Measurements from ENCODE around the gene FBXL15.

The FBXL15 gene

DNA sequence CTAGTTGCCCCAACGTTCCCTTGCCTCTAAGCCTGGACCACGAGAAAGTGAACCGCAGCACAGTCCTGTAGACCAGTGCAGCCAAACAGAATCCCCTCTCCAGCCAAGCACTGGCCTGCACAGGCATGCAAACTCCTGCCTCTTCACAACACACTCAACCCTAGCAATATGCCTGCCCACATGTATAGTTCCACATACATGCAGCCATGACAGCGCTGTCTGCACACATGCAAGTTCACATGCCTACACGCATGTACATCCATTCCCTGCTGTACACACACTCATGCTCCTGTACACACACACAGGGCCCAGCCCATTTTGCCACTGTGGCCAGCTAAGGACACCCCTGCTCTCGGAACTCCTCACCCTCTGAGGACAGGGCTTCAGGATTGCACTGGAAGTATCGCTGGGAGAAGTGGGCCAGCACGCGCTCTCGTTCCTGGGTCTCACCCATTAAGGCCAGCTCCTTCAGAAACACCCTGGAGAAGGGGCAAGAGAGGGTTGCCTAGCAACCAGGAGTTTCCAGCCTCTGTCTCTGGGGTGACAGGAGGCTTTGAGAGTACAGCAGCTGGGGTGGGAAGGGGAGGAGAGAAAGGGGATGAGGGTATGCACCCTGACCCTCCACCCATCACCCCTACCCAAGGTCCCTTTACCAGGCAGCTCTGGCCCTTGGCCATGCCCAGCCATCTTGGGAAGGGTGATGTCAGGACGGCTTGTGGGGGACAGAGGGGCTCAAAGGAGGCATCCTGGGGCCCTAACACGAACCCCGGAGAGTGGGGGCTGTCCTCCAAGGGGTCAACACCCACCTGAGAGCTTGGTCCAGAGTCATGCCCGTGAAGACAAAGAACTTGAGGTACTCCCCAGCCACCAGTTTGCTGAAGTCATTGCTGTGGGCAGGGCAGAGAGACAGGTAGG, 9.0 kb upstream of the FBXL15 start:
- H3K4me3 ChIP-seq (ENCODE audit: low read depth, low read length): no peak overlapping the region
- TF ChIP-seq, protein P1, sequence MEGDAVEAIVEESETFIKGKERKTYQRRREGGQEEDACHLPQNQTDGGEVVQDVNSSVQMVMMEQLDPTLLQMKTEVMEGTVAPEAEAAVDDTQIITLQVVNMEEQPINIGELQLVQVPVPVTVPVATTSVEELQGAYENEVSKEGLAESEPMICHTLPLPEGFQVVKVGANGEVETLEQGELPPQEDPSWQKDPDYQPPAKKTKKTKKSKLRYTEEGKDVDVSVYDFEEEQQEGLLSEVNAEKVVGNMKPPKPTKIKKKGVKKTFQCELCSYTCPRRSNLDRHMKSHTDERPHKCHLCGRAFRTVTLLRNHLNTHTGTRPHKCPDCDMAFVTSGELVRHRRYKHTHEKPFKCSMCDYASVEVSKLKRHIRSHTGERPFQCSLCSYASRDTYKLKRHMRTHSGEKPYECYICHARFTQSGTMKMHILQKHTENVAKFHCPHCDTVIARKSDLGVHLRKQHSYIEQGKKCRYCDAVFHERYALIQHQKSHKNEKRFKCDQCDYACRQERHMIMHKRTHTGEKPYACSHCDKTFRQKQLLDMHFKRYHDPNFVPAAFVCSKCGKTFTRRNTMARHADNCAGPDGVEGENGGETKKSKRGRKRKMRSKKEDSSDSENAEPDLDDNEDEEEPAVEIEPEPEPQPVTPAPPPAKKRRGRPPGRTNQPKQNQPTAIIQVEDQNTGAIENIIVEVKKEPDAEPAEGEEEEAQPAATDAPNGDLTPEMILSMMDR (IDR thresholded peaks at IDR 0.05; ENCODE audit: control insufficient read depth, extremely low read depth, insufficient read depth): no peak
- DNase-seq (ENCODE audit: low read depth): no peak

DNA sequence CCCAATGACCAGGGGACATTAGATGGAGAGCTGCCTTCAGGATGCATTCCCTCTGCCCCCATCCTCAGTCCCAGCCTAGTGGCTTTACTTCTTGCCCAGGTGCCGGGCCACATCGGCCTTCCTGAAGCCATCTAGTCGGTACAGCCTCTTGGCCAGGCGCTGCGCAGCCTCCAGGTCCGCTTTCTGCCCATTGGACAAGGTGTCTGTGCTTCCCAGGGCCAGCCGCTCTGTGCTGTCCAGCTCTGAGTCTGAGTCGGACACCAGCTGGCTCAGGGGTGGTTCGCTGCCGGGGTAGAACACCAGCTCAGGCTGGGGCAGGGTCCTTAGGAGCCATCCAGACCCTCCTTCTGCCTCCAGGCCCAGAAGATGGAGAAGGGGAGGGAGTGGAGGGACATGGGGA, 8.3 kb upstream of the FBXL15 start:
- H3K4me3 ChIP-seq (ENCODE audit: low read depth, low read length): no peak overlapping the region
- DNase-seq (ENCODE audit: low read depth): no peak
- TF ChIP-seq, protein P1 (IDR thresholded peaks at IDR 0.05; ENCODE audit: control insufficient read depth, extremely low read depth, insufficient read depth): no peak

DNA sequence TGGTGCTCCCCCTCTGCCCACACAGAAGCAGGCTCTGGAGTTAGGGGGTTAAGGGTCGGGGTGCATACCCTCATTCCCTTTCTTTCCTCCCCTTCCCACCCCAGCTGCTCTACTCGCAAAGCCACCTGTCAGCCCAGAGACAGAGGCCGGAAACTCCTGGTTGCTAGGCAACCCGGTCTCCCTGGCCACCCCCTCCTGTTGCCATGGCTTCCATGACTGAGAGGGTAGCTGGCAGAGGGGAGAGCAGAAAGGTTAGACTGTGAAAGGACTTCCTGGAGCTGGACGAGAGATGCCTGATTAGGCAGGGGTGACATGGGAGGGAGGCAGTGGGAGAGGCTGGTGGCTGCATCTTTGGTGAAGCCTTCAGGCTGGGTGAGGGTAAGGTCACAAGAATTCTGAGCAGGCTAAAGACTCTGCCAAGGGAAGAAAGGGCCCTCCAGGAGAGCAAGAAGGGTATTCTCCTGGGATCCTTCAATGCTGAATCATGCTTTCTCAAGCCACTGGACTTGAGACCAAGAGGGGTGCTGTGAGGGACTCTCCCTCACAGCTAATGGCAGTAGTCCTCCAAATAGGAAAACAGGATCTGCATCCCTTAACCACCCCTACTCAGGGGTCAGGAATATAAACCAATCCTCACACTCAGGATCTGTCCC, 7.5 kb upstream of the FBXL15 start:
- TF ChIP-seq, protein P1 (IDR thresholded peaks at IDR 0.05; ENCODE audit: control insufficient read depth, extremely low read depth, insufficient read depth): no peak
- no peak for DNase-seq (ENCODE audit: low read depth)

DNA sequence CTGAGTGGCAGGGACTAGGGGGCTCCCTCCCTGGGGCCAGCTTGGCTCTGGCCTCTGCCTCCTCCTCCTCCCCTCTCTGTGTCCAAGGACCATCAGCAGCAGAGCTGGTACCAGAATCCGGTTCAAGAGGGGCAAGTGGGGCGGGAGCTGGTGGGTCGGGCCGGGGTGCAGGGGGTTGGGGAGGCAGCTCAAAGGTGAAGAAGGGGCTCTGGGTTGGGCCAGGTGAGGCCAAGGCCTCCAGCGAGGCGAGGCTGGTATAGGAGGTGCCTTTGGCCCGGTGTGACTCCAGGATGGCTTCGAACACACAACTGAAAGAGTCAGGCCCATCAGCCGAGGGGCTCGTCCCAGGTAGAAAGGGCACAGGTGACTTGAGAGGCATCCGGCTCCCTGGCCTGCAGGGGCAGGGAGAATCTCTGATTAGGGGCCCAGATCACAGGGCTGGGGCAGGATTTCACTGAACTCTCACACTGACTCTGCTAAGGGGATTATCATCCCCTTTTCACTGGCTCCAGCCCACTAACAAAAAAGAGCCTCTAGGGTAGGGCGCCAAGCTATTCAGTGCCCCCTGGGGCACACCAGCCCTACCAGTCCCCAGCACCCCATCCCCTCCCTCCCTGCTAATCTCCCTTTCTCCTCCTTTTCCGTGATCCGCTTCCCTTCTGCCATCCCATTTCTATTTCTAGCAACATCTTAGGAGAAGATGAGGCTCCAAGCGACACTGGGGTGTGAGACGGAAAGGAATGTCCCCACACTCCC, 6.7 kb upstream of the FBXL15 start:
- H3K4me3 ChIP-seq (ENCODE audit: low read depth, low read length): no peak overlapping the region
- TF ChIP-seq, protein P1 (IDR thresholded peaks at IDR 0.05; ENCODE audit: control insufficient read depth, extremely low read depth, insufficient read depth): no peak
- DNase-seq (ENCODE audit: low read depth): no peak

More for the DNA sequence above, 7.5 kb upstream of the FBXL15 start:
- no peak overlapping the region for H3K4me3 ChIP-seq (ENCODE audit: low read depth, low read length)

DNA sequence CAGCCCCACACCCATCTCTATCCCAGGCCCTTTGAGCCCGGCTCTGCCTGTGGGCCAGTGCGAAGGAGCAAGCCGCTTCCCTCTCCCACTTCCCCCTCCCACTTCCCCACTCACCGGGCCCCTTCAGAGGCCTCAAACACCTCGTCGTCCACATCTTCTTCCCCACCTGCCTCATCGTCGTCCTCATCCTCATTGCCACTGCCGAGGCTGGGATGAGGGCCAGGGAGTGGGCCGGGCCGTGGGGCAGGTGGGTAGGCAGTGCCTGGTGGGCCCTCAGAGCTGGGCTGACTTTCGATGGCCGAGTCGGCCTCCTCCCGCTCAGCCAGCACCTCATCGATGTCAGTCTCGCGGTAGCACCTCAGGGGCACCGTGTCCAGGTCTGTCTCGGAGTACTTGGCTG, 5.9 kb upstream of the FBXL15 start:
- DNase-seq (ENCODE audit: low read depth): no peak
- no peak overlapping the region for H3K4me3 ChIP-seq (ENCODE audit: low read depth, low read length)
- TF ChIP-seq, protein P1 (IDR thresholded peaks at IDR 0.05; ENCODE audit: control insufficient read depth, extremely low read depth, insufficient read depth): no peak

DNA sequence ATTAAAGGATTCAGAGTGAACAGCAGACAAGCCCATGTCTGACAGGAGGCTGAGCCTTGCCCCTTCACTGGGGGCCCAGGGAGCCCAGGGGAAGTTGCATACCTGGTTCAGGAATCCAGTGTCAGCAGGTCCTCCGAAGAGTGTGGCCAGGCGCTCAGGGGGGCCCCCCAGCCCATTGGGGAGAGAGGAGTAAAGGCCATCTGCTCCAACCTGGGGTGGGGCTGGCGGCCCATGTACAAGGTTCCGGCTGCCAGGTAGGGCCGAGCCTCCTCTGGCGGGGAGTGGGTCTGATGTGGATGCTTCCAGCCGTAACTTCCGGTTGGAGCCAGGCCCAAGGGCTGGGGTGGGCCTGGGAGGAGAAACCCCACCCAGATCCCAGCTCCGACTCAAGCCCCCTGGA, 4.4 kb upstream of the FBXL15 start:
- no peak overlapping the region for H3K4me3 ChIP-seq (ENCODE audit: low read depth, low read length)
- TF ChIP-seq, protein P1 (IDR thresholded peaks at IDR 0.05; ENCODE audit: control insufficient read depth, extremely low read depth, insufficient read depth): no peak
- DNase-seq (ENCODE audit: low read depth): no peak

Data from LNCaP clone FGC (cell line).